PC-9 (cell line): ENCODE measurements around the gene DLGAP1. TPM values are rescaled to one million over a fixed set of nuclear protein-coding genes. Genes with fewer than 3 reads are reported as not detected.

Experiments
- BruUV-seq: library from RNA; stranded (reverse); fragments of 400-500 nt; replicated peaks from 2 replicates; lab custom pipeline; 2021; lab: Mats Ljungman, UMichigan
- CTCF ChIA-PET: fragments of 300-600 bp; sonication (Branson Sonifier 250); formaldehyde crosslinking; loops from one replicate; lab custom pipeline; 2022; ENCODE audit warnings: antibody characterized with exemption; lab: Charles Lee
- POLR2A ChIA-PET: fragments of 300-600 bp; sonication (Branson Sonifier 250); formaldehyde crosslinking; loops from one replicate; lab custom pipeline; 2022; ENCODE audit warnings: antibody characterized with exemption; ENCODE audit not compliant: unreplicated experiment; lab: Charles Lee
- DNase-seq, 2 experiments: peaks; one replicate each; pipeline versions ENCODE4 v3.0.0 to v3.0.0-alpha.2; 2015 to 2022; ENCODE audit warnings: mixed read lengths in 1 of 2
- H2AFZ ChIP-seq: fragments of 200-600 bp; sonication (generic); 2 replicates; pipeline ENCODE4 v1.8.1; 2017; ENCODE audit warnings: antibody characterized with exemption
- H3F3A ChIP-seq: fragments of 200-600 bp; sonication (generic); 2 replicates; pipeline ENCODE4 v1.8.1; 2017; ENCODE audit warnings: antibody characterized with exemption, mild to moderate bottlenecking, low read depth; ENCODE audit not compliant: insufficient read depth
- H3K27ac ChIP-seq: fragments of 200-600 bp; sonication (generic); 2 replicates; pipeline ENCODE4 v1.6.1; 2016; ENCODE audit warnings: mixed run types
- H3K27me3 ChIP-seq: fragments of 200-600 bp; sonication (generic); 2 replicates; pipeline ENCODE4 v1.6.1; 2016; ENCODE audit warnings: low read depth, mixed run types; ENCODE audit not compliant: insufficient read depth
- H3K36me3 ChIP-seq: fragments of 200-600 bp; sonication (generic); 2 replicates; pipeline ENCODE4 v1.6.1; 2016; ENCODE audit warnings: low read depth, mixed run types
- H3K4me1 ChIP-seq: fragments of 200-600 bp; sonication (generic); replicated peaks from 2 replicates; pipeline ENCODE4 v1.6.1; 2016; ENCODE audit warnings: mixed run types; ENCODE audit not compliant: insufficient read depth
- H3K4me2 ChIP-seq: fragments of 200-600 bp; sonication (generic); 2 replicates; pipeline ENCODE4 v1.6.1; 2017; ENCODE audit warnings: mixed run types
- H3K4me3 ChIP-seq: fragments of 200-600 bp; sonication (generic); 2 replicates; pipeline ENCODE4 v1.6.1; 2016; ENCODE audit warnings: mixed run types
- H3K79me2 ChIP-seq: fragments of 200-600 bp; sonication (generic); 2 replicates; pipeline ENCODE4 v1.6.1; 2017; ENCODE audit warnings: low read depth, mixed run types
- H3K9me2 ChIP-seq: fragments of 200-600 bp; sonication (generic); 2 replicates; pipeline ENCODE4 v1.8.1; 2017; ENCODE audit warnings: mild to moderate bottlenecking; ENCODE audit not compliant: insufficient read depth
- H3K9me3 ChIP-seq: fragments of 200-600 bp; sonication (generic); 2 replicates; pipeline ENCODE4 v1.8.1; 2016; ENCODE audit warnings: low read depth; ENCODE audit not compliant: insufficient read depth
- H4K20me1 ChIP-seq: fragments of 200-600 bp; sonication (generic); 2 replicates; pipeline ENCODE4 v1.8.1; 2017; ENCODE audit not compliant: insufficient read depth
- EZH2 ChIP-seq: fragments of 200-600 bp; sonication (generic); IDR thresholded peaks from 2 replicates; pipeline ENCODE4 v1.8.0; 2017; ENCODE audit warnings: antibody characterized with exemption, low read depth
- intact Hi-C: fragments of 100-400 bp; cut with micrococcal nuclease; formaldehyde crosslinking; loops from one replicate; pipeline ENCODE4 v1.10.0; 2022; ENCODE audit not compliant: unreplicated experiment
- total RNA-seq: library from RNA; stranded (reverse); gene quantifications from 2 replicates; pipeline ENCODE4 v1.2.3, GENCODE V29; 2021
- TF ChIP-seq, protein P1 (sequence below): fragments of 200-600 bp; sonication (generic); conservative IDR thresholded peaks from 2 replicates; pipeline ENCODE4 v1.6.1; 2017; ENCODE audit warnings: mixed run types, antibody characterized with exemption, mild to moderate bottlenecking, moderate library complexity

Gene DLGAP1
- total RNA-seq, 1 experiment from 2014 or later, result not detected

DNA sequence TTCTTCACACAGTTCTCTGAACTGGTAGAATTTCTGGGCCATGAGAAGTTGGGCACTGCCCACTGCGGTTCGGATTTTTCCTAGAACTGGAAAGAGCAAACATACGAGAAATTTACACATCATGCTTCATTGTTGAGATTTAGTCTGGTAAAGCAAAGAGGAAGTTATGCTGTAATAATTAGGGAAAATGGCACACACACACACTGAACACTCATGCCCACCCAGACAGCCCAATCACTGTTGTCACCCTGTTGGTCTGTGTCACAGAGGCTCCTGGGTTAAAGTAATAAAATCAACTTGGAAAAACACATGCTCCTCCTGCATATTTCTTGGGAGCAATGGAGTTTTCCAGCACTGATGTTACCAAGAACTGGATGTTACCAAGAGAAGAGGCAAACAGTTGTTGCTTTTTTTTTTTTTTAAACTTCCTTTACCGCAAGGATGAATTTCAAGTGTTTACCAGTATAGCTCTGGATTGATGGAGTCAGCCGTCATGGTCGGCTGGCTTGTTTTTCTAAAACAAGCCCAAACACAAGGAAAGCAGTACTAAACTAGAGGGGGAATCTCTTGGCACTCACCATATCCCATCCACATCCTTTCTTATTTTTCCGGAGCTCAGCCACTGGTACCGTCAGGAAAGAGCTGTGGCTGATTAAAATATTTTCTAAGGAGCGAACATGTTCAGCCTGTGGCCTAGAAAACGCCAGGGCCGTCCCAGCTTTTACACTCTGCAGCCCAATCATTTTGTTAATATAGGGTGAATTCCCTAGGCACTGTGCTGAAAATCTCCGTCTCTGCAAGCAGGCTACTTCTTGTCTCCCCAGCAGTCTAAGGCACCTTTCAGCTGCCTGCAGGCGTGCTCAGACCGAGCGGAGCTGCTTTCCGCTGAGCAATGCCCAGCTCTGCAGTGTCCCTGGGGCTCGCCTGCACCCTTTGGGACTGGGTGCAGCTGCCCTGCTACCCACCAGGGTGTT lies 946.2 kb downstream of the DLGAP1 start:
- H3F3A ChIP-seq, result peaks cover 14% of the 10 kb centered on the region
- H3K4me3 ChIP-seq, result no peak overlapping the region
- ChIA-PET CTCF (no interaction called here), POLR2A (no interaction called here)
- H3K79me2 ChIP-seq, result no peaks in the 10 kb centered on the region
- no peaks in the 10 kb centered on the region for H3K36me3 ChIP-seq
- H2AFZ ChIP-seq, result no peak overlapping the region
- H3K9me3 ChIP-seq, result no peaks in the 10 kb centered on the region
- no peaks in the 10 kb centered on the region for H3K9me2 ChIP-seq
- no peak overlapping the region for H3K27ac ChIP-seq
- H3K4me1 ChIP-seq, result peaks cover 16% of the 10 kb centered on the region
- H3K4me2 ChIP-seq, result no peak overlapping the region
- intact Hi-C loops, result no loop called here
- no peaks in the 10 kb centered on the region for H3K27me3 ChIP-seq
- H4K20me1 ChIP-seq, result no peaks in the 10 kb centered on the region
- BruUV-seq, result no TSS peak
- no peak for DNase-seq
- TF ChIP-seq, protein P1, sequence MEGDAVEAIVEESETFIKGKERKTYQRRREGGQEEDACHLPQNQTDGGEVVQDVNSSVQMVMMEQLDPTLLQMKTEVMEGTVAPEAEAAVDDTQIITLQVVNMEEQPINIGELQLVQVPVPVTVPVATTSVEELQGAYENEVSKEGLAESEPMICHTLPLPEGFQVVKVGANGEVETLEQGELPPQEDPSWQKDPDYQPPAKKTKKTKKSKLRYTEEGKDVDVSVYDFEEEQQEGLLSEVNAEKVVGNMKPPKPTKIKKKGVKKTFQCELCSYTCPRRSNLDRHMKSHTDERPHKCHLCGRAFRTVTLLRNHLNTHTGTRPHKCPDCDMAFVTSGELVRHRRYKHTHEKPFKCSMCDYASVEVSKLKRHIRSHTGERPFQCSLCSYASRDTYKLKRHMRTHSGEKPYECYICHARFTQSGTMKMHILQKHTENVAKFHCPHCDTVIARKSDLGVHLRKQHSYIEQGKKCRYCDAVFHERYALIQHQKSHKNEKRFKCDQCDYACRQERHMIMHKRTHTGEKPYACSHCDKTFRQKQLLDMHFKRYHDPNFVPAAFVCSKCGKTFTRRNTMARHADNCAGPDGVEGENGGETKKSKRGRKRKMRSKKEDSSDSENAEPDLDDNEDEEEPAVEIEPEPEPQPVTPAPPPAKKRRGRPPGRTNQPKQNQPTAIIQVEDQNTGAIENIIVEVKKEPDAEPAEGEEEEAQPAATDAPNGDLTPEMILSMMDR, result no peak
- no peak for TF ChIP-seq EZH2

DNA sequence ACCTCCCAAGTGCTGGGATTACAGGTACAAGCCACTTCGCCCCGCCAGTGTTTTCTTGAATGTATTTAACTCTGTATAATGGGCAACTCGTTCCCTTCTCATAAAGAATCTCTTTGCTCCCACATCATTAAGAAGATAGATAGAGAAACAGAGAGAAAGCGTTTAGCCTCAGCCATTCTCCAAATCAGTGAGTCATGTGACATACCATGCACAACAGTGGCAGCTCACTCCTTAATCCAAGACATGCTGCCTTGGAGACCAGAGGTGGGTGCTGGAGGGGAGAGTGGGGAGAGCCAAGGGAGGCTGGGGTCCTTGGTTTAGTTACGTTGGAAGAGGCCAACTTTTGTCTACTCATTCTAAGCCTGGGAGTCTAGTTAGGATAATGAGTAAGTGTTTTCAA lies 950.5 kb downstream of the DLGAP1 start:
- BruUV-seq, result no TSS peak
- H4K20me1 ChIP-seq, result no peaks in the 10 kb centered on the region
- no peak for DNase-seq
- 0 out of 2 replicates have a peak, but pooled peaks cover 5% of the 10 kb centered on the region for H3K4me1 ChIP-seq
- CTCF ChIA-PET, result no interaction called here
- H3K27me3 ChIP-seq, result no peaks in the 10 kb centered on the region
- no peak overlapping the region for H2AFZ ChIP-seq
- no peak overlapping the region for H3K27ac ChIP-seq
- no peaks in the 10 kb centered on the region for H3K79me2 ChIP-seq
- intact Hi-C loops, result no loop called here
- no peak overlapping the region for H3K4me3 ChIP-seq
- no peaks in the 10 kb centered on the region for H3K9me2 ChIP-seq
- H3K4me2 ChIP-seq, result no peak overlapping the region
- H3K9me3 ChIP-seq, result no peaks in the 10 kb centered on the region
- TF ChIP-seq, protein P1, result no peak
- no peak for TF ChIP-seq EZH2
- H3F3A ChIP-seq, result 0 out of 2 replicates have a peak, but pooled peaks cover 9% of the 10 kb centered on the region
- H3K36me3 ChIP-seq, result no peaks in the 10 kb centered on the region
- POLR2A ChIA-PET, result no interaction called here

DNA sequence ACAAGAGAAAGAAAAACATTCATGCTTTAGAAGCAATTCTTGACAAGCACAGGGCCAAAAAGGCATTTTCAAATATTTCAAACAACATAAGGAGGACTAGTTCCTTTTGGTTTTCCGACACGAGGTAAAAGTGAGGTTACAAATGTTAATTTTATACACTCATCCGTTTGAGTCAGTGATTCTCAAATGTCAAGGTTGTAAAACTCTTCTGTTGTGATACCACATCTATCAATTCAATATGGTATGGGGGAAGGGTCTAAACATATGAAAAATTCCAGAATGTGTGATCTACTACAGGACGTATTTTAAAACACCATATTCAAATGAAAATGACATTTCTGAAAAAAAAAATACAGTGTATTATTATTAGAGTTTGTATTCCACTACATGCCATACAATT lies 952.5 kb downstream of the DLGAP1 start:
- Histone ChIP-seq H3F3A (0 out of 2 replicates have a peak, but pooled peaks cover 9% of the 10 kb centered on the region), H3K4me3 (no peak overlapping the region), H3K9me2 (no peaks in the 10 kb centered on the region), H4K20me1 (no peaks in the 10 kb centered on the region), H2AFZ (no peak overlapping the region), H3K27me3 (no peaks in the 10 kb centered on the region), H3K4me1 (0 out of 2 replicates have a peak, but pooled peaks cover 5% of the 10 kb centered on the region), H3K36me3 (no peaks in the 10 kb centered on the region), H3K4me2 (no peak overlapping the region), H3K9me3 (no peaks in the 10 kb centered on the region), H3K27ac (no peak overlapping the region), H3K79me2 (no peaks in the 10 kb centered on the region)
- intact Hi-C loops, result no loop called here
- no peak for DNase-seq
- CTCF ChIA-PET, result no interaction called here
- TF ChIP-seq, protein P1, result no peak
- no peak for TF ChIP-seq EZH2
- no TSS peak for BruUV-seq
- POLR2A ChIA-PET, result no interaction called here
